ENCODE results near the gene ETFB.

GRCh38 chr19:51361239-51361638, 4.9 kb downstream of the ETFB start:
- no peak for TF ChIP-seq POLR2A (IDR thresholded peaks at IDR 0.05)
- TF ChIP-seq CTCF (IDR thresholded peaks at IDR 0.05): no peak

Data from lower leg skin (tissue), 3 donors.